CD4-positive, alpha-beta T cell (primary cell): ENCODE data around the gene PPP1R8. TPM values are rescaled to one million over a fixed set of nuclear protein-coding genes. Genes with fewer than 3 reads are reported as not detected.

Experiments used
- ATAC-seq: fragments of 200-7000 bp; cut with Tn5 transposase; one replicate; pipeline ENCODE4 v1.10.0; 2022; ENCODE audit warnings: mild to moderate bottlenecking; ENCODE audit not compliant: poor library complexity
- CTCF ChIA-PET: fragments of 350-600 bp; sonication (Branson Sonifier 250); formaldehyde crosslinking; loops from one replicate; lab custom pipeline; 2021; ENCODE audit warnings: antibody characterized with exemption, inconsistent platforms; lab: Charles Lee
- POLR2A ChIA-PET: fragments of 350-600 bp; sonication (Branson Sonifier 250); formaldehyde crosslinking; loops from one replicate; lab custom pipeline; 2021; ENCODE audit warnings: antibody characterized with exemption, inconsistent platforms; lab: Charles Lee
- DNase-seq, 14 experiments: peaks; one replicate each; pipeline ENCODE4 v3.0.0-alpha.2; 2013 to 2020; ENCODE audit warnings: mixed read lengths in 2 of 14
- H3K27ac ChIP-seq, 2 donors: one replicate each; pipeline versions ENCODE4 v1.5.1 to v1.7.0; 2013; ENCODE audit warnings: low read length in 2 of 2, low read depth in 1 of 2, mild to moderate bottlenecking in 1 of 2
- H3K27me3 ChIP-seq, 2 experiments: 1 replicate in 1 of 2; 2 replicates in 1 of 2; pipeline versions ENCODE4 v1.6.1 to v1.7.0; 2013; ENCODE audit warnings: low read length in 2 of 2, control low read depth in 1 of 2, mild to moderate bottlenecking in 1 of 2, moderate library complexity in 1 of 2; ENCODE audit not compliant: insufficient read depth in 2 of 2, control insufficient read depth in 1 of 2
- H3K36me3 ChIP-seq: one replicate; pipeline ENCODE4 v1.6.1; 2013; ENCODE audit warnings: low read length, control low read depth; ENCODE audit not compliant: insufficient read depth
- H3K4me1 ChIP-seq: one replicate; pipeline ENCODE4 v1.6.1; 2013; ENCODE audit warnings: low read length, control low read depth; ENCODE audit not compliant: insufficient read depth
- H3K4me3 ChIP-seq: one replicate; pipeline ENCODE4 v1.5.1; 2013; ENCODE audit warnings: mild to moderate bottlenecking, low read length, moderate library complexity
- H3K9me3 ChIP-seq, 2 experiments: 1 replicate in 1 of 2; 2 replicates in 1 of 2; pipeline versions ENCODE4 v1.6.1 to v1.7.0; 2013; ENCODE audit warnings: low read length in 2 of 2, mild to moderate bottlenecking in 2 of 2, control low read depth in 1 of 2, moderate library complexity in 1 of 2; ENCODE audit not compliant: control insufficient read depth in 1 of 2, insufficient read depth in 1 of 2
- H3K27ac Mint-ChIP-seq: one replicate; pipeline ENCODE4 v1.8.0; 2020; ENCODE audit warnings: mixed read lengths
- H3K27me3 Mint-ChIP-seq: one replicate; pipeline ENCODE4 v1.8.0; 2021; ENCODE audit warnings: mixed read lengths
- H3K36me3 Mint-ChIP-seq: one replicate; pipeline ENCODE4 v1.8.0; 2021; ENCODE audit warnings: low read depth, mixed read lengths
- H3K4me1 Mint-ChIP-seq: one replicate; pipeline ENCODE4 v1.8.0; 2021; ENCODE audit warnings: low read depth, mixed read lengths
- H3K4me3 Mint-ChIP-seq: one replicate; pipeline ENCODE4 v1.8.0; 2020; ENCODE audit warnings: mild to moderate bottlenecking, mixed read lengths
- H3K9me3 Mint-ChIP-seq: one replicate; pipeline ENCODE4 v1.8.0; 2020; ENCODE audit warnings: mixed read lengths
- CTCF ChIP-seq: fragments of 200-600 bp; IDR thresholded peaks from one replicate; pipeline ENCODE4 v1.8.0; 2022; ENCODE audit warnings: antibody characterized with exemption, mild to moderate bottlenecking
- intact Hi-C, 2 experiments: fragments of 100-400 bp; cut with DNase I in 1 of 2; cut with micrococcal nuclease in 1 of 2; formaldehyde crosslinking; loops; one replicate each; pipeline versions ENCODE4 v1.15.1 to v1.9.0; 2023 to 2025; cut with DNase I, micrococcal nuclease
- total RNA-seq, 174 experiments: library from RNA in 2 of 174; stranded (reverse) in 2 of 174; gene quantifications; one replicate each; pipeline ENCODE4 v1.2.3 and lab custom pipeline; 2021 to 2026

Gene PPP1R8
- total RNA-seq, 2 experiments from 2014 or later = 14.8 to 15.7 TPM

DNA sequence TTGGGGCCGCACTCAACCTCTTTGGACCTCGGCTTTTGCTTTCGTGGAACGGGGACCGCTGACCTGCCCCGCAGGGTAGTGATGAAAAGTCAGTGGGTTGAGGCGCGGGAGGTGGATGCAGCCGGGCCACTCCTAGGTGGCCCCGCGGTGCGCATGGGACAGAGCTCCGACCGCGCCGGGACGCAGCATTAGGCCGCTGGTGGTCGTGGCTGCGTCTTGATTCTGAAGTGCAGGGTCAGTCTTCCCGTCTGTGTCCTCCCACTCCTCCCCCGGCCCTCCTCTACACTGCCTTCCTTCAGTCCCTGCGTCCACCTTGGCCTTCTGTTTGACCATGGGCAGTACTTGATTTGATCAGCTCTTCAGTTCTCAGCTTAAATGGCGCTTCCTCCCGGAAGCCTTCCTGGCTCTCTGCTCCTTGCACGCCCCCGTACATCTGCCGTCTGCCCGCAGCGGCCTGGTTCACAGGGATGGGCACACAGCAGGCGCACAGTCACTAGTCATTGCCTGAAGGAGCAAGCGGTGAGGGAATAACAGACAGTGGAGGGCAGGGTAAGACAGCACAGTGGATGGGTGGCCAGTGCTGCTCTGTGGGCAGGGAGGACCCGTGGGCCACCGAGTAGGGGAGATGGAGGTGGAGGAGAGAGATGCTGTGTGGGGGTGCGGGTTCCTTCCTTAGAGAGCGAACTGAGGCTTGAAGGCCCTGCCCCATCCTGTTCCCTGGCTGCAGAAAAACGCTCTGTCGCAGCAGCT, 42.4 kb downstream of the PPP1R8 start:
- POLR2A ChIA-PET = interaction anchor here (0.6 to 1.1 kb wide), 3 partner anchors 14 to 89 kb away, joined by 3 to 4 read pairs (median 3); partner anchors contain the start of gene XKR8

DNA sequence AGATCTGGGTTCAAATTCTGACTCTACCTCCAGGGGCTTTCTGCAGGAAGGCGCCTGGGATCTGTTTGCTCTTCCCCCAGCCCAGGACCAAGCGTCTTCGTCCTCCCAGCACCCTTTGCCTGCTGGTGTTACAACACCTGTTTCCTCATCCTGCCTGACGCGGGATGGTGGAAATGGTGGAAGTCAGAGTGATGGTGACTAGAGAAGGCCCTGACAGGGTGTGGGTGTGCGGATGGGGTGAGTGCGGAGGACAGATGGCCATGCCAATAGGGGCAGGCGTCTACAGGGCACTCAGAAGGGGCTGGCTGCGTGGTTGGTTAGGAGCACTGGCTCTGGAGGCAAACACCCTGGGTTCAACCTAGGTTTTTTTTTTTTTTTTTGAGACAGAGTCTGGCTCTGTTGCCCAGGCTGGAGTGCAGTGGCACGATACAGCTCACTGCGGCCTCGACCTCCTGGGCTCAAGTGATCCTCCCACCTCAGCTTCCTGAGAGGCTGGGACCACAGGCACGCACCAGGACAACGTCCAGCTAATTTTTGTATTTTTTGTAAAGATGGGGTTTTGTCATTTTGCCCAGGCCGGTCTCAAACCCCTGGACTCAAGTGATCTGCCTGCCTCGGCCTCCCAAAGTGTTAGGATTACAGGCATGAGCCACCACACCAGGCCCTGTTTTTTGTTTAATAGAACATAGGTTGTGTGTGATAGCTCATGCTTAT, 43.2 kb downstream of the PPP1R8 start:
- H3K36me3 Mint-ChIP-seq = peaks cover 32% of the 10 kb centered on the region
- peaks cover 28% of the 10 kb centered on the region for H3K36me3 ChIP-seq
- peaks cover 36% of the 10 kb centered on the region for H3K4me1 Mint-ChIP-seq
- H3K27me3 Mint-ChIP-seq = no peaks in the 10 kb centered on the region
- H3K4me3 Mint-ChIP-seq = peak overlapping the region; percentile 100
- H3K9me3 ChIP-seq = no peaks in the 10 kb centered on the region
- no peak for ATAC-seq
- H3K4me1 ChIP-seq = peaks cover 86% of the 10 kb centered on the region
- TF ChIP-seq CTCF = no peak
- peak in 4 of 14 experiments; percentile 34 to 58 (median 48) for DNase-seq
- ChIA-PET POLR2A (interaction anchor here (0.6 to 1.5 kb wide), 3 partner anchors 13 to 86 kb away, joined by 3 to 5 read pairs (median 4); partner anchors contain the start of gene XKR8), CTCF (interaction anchor here (1.7 kb wide), 1 partner anchor 20 kb away, joined by 4 read pairs; no protein-coding TSS in a partner anchor)
- peak overlapping the region; percentile 85 for H3K27ac Mint-ChIP-seq
- H3K4me3 ChIP-seq = peak overlapping the region; percentile 88
- intact Hi-C loops = loop anchor here in 1 of 2 experiments (2.0 kb wide), 1 partner anchor 39 kb away; no protein-coding TSS in a partner anchor
- H3K27ac ChIP-seq = peak overlapping the region in 1 of 2 donors; percentile 51
- H3K9me3 Mint-ChIP-seq = no peaks in the 10 kb centered on the region
- no peaks in the 10 kb centered on the region for H3K27me3 ChIP-seq

More for the DNA sequence above, 42.4 kb downstream of the PPP1R8 start:
- TF ChIP-seq CTCF = no peak
- intact Hi-C loops = loop anchor here in 1 of 2 experiments (1.0 to 2.0 kb wide), 2 partner anchors 40 to 215 kb away; partner anchors contain the start of gene EYA3
- Mint-ChIP-seq H3K27me3 (no peaks in the 10 kb centered on the region), H3K9me3 (no peaks in the 10 kb centered on the region), H3K36me3 (peaks cover 24% of the 10 kb centered on the region), H3K27ac (peak overlapping the region; percentile 85), H3K4me1 (peaks cover 33% of the 10 kb centered on the region), H3K4me3 (peak overlapping the region; percentile 100)
- Histone ChIP-seq H3K4me1 (peaks cover 90% of the 10 kb centered on the region), H3K27ac (peak overlapping the region; percentile 12 to 51), H3K4me3 (peak overlapping the region; percentile 88), H3K27me3 (no peaks in the 10 kb centered on the region), H3K9me3 (no peaks in the 10 kb centered on the region), H3K36me3 (peaks cover 19% of the 10 kb centered on the region)
- CTCF ChIA-PET = interaction anchor here (1.7 kb wide), 1 partner anchor 21 kb away, joined by 4 read pairs; no protein-coding TSS in a partner anchor
- peak; percentile 29 for ATAC-seq
- peak in 9 of 14 experiments; percentile 16 to 56 (median 47) for DNase-seq

DNA sequence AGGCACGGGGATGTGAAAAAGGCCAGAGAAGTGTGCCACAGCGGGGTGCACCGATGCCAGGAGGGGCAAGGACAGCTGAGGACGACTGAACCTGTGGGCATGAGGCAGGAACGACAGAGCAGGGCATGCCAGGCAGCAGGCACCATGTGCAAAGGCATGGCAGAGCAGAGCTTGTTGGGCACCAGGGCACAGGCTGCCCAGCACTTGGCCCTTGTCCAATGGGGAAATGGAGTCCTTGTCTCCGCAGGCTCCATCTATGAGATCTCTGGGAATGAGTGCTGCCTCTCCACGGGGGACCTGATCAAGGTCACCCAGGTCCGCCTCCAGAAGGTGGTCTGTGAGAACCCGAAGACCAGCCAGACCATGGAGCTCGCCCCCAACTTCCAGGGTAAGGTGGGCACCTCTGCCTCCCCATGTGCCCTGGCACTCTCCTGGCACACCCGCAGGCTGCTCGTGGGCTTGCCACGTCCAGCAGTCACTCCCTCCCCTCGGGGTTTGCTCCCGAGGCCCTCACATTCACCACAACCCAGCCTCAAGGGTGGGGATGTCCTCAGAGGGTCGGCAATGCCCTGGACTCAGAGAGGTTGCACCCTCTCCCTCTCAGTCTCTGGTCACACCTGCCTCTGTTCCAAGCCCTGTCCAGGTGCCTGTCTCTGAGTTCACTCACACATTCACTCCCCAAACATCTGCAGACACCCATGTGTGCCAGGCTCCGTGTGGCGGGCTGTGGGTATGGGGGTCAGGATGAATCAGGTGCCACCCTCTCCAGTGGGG, 45.9 kb downstream of the PPP1R8 start:
- peaks cover 71% of the 10 kb centered on the region for H3K4me1 ChIP-seq
- TF ChIP-seq CTCF = no peak
- ChIA-PET POLR2A (interaction anchor here (0.6 to 0.9 kb wide), 2 partner anchors 11 to 297 kb away, joined by 3 to 4 read pairs; no protein-coding TSS in a partner anchor), CTCF (no interaction called here)
- intact Hi-C loops = no loop called here
- H3K27me3 Mint-ChIP-seq = no peaks in the 10 kb centered on the region
- H3K4me3 Mint-ChIP-seq = peak overlapping the region; percentile 20
- no peak for DNase-seq
- peak overlapping the region; percentile 39 for H3K27ac Mint-ChIP-seq
- peaks cover 25% of the 10 kb centered on the region for H3K4me1 Mint-ChIP-seq
- H3K4me3 ChIP-seq = no peak overlapping the region
- no peaks in the 10 kb centered on the region for H3K9me3 Mint-ChIP-seq
- peaks cover 52% of the 10 kb centered on the region for H3K36me3 Mint-ChIP-seq
- H3K36me3 ChIP-seq = peaks cover 50% of the 10 kb centered on the region
- no peak for ATAC-seq
- no peaks in the 10 kb centered on the region for H3K9me3 ChIP-seq
- no peaks in the 10 kb centered on the region for H3K27me3 ChIP-seq
- H3K27ac ChIP-seq = peak overlapping the region in 1 of 2 donors; percentile 2
